ENCODE data around the gene ZBTB4.
"Not testable (repeated sequence)": the region's sequence is repeated elsewhere in the genome, so short reads cannot be mapped to it uniquely, and the experiment has no call there.

Gene ZBTB4

DNA sequence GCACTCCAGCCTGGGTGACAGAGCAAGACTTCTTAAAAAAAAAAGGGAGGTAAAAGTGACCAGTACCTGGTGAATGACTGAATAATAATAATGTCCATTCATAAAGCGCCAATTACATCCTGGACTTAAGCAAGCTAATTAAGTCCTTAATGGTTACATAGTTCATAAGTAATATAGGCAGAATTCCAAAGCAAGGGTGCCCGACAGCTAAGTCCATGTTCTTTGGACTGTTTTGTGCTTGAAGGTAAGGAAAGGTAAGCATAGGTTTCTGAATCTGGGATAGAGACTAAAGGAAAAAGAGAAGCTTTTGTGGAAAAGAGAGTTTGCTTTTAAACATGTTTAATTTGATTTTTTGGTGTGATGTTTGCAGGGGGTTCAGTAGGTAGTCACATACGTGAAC, 14.5 kb upstream of the ZBTB4 start:
- Histone ChIP-seq H3K4me3 (ENCODE audit: low read length) (no peak overlapping the region), H3K4me1 (ENCODE audit: control insufficient read depth, insufficient read depth, low read length) (peaks cover 15% of the 10 kb centered on the region), H3K9ac (ENCODE audit: low read length) (no peak overlapping the region), H3K9me3 (ENCODE audit: control insufficient read depth, low read length) (no peaks in the 10 kb centered on the region), H3K27me3 (replicated peaks; ENCODE audit: control insufficient read depth, insufficient read depth, low read length) (no peaks in the 10 kb centered on the region), H3K36me3 (ENCODE audit: control insufficient read depth, insufficient read depth, low read length, severe bottlenecking) (peaks cover 53% of the 10 kb centered on the region)
- DNase-seq (ENCODE audit: low read depth), result no peak

DNA sequence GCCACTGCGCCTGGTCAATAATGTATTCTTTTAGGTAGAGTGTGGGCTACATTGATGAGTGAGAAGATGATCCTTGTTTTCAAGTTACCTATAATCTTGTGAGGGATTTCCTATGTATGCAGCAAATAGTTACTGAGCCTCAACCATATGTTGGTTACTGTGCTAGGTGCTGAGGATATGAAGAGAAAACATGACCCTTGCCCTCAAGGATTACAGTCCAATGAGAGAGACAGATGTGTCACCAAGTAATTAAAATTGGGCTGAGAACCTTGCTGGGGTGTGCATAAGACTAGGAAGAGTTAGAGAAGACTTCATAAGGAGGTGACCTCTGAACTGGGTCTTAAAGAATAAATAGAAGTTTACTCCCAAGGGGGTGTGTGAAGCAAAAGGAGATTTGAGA, 12.2 kb upstream of the ZBTB4 start:
- Histone ChIP-seq H3K9ac (ENCODE audit: low read length) (no peak overlapping the region), H3K4me3 (ENCODE audit: low read length) (no peak overlapping the region), H3K9me3 (ENCODE audit: control insufficient read depth, low read length) (no peaks in the 10 kb centered on the region), H3K36me3 (ENCODE audit: control insufficient read depth, insufficient read depth, low read length, severe bottlenecking) (peaks cover 30% of the 10 kb centered on the region), H3K27me3 (replicated peaks; ENCODE audit: control insufficient read depth, insufficient read depth, low read length) (no peaks in the 10 kb centered on the region), H3K4me1 (ENCODE audit: control insufficient read depth, insufficient read depth, low read length) (peaks cover 35% of the 10 kb centered on the region)
- DNase-seq (ENCODE audit: low read depth), result no peak

DNA sequence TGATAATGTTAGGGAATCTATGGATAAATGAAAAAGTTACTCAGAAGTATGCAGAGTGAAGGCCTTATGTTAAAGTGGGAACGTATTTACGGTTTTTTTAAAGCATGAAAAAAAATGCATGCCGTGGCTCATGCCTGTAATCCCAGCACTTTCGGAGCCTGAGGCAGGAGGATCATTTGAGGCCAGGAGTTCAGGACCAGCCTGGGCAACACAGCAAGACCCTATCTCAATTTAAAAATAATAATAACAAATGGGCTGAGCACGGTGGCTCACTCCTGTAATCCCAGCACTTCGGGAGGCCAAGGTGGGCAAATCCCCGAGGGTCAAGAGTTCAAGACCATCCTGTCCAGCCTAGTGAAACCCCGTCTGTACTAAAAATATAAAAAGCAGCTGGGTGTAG, 10.7 kb upstream of the ZBTB4 start:
- Histone ChIP-seq H3K36me3 (ENCODE audit: control insufficient read depth, insufficient read depth, low read length, severe bottlenecking) (peaks cover 16% of the 10 kb centered on the region), H3K9ac (ENCODE audit: low read length) (no peak overlapping the region), H3K9me3 (ENCODE audit: control insufficient read depth, low read length) (no peaks in the 10 kb centered on the region), H3K4me3 (ENCODE audit: low read length) (no peak overlapping the region), H3K4me1 (ENCODE audit: control insufficient read depth, insufficient read depth, low read length) (peaks cover 42% of the 10 kb centered on the region), H3K27me3 (replicated peaks; ENCODE audit: control insufficient read depth, insufficient read depth, low read length) (no peaks in the 10 kb centered on the region)
- DNase-seq (ENCODE audit: low read depth), result no peak

DNA sequence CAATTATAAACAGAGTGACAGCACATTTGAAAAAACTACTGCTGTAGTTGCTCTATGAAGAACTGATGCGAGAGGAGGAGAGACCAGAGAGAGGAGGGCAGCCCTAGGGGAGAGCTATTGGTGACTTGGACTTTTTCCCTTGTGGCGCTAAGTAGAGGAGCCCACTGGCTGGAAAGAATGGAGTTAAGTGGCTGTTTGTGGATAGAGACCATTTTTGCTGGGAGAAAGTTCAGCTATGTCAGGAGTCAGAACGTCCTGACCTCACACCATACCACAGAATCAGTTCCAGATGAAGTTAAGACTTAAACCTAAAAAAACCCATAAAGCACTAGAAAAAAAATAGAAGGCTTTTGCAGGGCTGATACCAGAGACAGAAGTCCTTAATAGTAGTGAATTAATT, 6.8 kb upstream of the ZBTB4 start:
- Histone ChIP-seq H3K4me1 (ENCODE audit: control insufficient read depth, insufficient read depth, low read length) (peaks cover 48% of the 10 kb centered on the region), H3K9me3 (ENCODE audit: control insufficient read depth, low read length) (no peaks in the 10 kb centered on the region), H3K27me3 (replicated peaks; ENCODE audit: control insufficient read depth, insufficient read depth, low read length) (no peaks in the 10 kb centered on the region), H3K9ac (ENCODE audit: low read length) (peak overlapping the region; percentile 99), H3K4me3 (ENCODE audit: low read length) (peak overlapping the region; percentile 95), H3K36me3 (ENCODE audit: control insufficient read depth, insufficient read depth, low read length, severe bottlenecking) (peaks cover 5% of the 10 kb centered on the region)
- peak; percentile 67 for DNase-seq (ENCODE audit: low read depth)

DNA sequence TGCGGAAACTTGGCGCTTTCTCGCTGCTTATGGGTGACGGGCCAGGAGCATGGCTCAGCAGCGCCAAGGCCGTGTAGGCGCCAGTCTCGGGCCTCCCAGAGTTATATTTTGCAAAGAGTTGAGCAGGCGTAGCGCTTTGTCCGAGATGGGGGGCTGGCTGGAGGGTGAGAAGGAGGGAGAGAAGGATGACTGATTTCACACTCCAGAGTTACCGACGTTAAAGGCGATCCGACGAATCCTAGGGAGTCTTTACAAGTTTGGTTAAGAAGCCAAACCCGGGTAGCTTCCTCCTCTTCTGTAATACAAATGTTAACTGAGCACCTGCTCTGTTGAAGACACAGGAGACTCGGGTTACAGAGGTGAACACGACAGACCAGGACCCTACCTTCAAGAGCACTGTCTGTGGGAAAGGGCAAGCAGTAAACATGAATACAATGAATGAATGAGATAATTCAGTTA, 5.5 kb upstream of the ZBTB4 start:
- Histone ChIP-seq H3K9me3 (ENCODE audit: control insufficient read depth, low read length) (no peaks in the 10 kb centered on the region), H3K36me3 (ENCODE audit: control insufficient read depth, insufficient read depth, low read length, severe bottlenecking) (peaks cover 4% of the 10 kb centered on the region), H3K9ac (ENCODE audit: low read length) (peak overlapping the region; percentile 99), H3K27me3 (replicated peaks; ENCODE audit: control insufficient read depth, insufficient read depth, low read length) (no peaks in the 10 kb centered on the region), H3K4me1 (ENCODE audit: control insufficient read depth, insufficient read depth, low read length) (peaks cover 49% of the 10 kb centered on the region), H3K4me3 (ENCODE audit: low read length) (peak overlapping the region; percentile 95)
- no peak for DNase-seq (ENCODE audit: low read depth)

DNA sequence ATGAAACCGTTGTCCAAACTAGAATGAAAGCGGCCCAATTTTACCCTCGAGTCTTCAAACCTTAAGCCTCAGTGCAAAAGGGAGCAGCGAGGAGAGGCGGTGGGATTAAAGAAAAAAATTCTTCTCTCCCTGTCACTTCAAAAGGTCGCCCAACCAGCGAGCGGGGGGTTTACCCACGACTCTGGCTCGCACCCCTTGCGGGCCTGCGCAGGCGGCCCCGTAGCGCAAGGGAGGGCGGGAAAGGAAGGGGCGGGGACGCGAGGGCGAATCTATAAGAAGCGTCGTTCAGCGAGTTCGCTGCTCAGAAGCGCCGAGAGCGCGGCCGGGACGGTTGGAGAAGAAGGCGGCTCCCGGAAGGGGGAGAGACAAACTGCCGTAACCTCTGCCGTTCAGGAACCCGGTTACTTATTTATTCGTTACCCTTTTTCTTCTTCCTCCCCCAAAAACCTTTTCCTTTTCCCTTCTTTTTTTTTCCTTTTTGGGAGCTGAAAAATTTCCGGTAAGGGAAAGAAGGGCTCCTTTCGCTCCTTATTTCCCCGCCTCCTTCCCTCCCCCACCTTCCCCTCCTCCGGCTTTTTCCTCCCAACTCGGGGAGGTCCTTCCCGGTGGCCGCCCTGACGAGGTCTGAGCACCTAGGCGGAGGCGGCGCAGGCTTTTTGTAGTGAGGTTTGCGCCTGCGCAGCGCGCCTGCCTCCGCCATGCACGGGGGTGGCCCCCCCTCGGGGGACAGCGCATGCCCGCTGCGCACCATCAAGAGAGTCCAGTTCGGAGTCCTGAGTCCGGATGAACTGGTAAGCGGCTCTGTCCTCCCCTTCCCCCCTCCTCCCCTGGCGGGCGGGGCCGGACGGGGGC, 4.9 kb upstream of the ZBTB4 start, which contains the start of gene POLR2A:
Gene POLR2A, plus strand, starts transcription at position 300 of the 852 bp plus-strand sequence.
- DNase-seq (ENCODE audit: low read depth), result peak; percentile 98
- Histone ChIP-seq H3K36me3 (ENCODE audit: control insufficient read depth, insufficient read depth, low read length, severe bottlenecking) (no peaks in the 10 kb centered on the region), H3K9ac (ENCODE audit: low read length) (peak within 1 kb of the TSS; percentile 99), H3K4me3 (ENCODE audit: low read length) (peak within 1 kb of the TSS; percentile 95), H3K4me1 (ENCODE audit: control insufficient read depth, insufficient read depth, low read length) (peaks cover 46% of the 10 kb centered on the region), H3K9me3 (ENCODE audit: control insufficient read depth, low read length) (no peaks in the 10 kb centered on the region), H3K27me3 (replicated peaks; ENCODE audit: control insufficient read depth, insufficient read depth, low read length) (no peaks in the 10 kb centered on the region)

DNA sequence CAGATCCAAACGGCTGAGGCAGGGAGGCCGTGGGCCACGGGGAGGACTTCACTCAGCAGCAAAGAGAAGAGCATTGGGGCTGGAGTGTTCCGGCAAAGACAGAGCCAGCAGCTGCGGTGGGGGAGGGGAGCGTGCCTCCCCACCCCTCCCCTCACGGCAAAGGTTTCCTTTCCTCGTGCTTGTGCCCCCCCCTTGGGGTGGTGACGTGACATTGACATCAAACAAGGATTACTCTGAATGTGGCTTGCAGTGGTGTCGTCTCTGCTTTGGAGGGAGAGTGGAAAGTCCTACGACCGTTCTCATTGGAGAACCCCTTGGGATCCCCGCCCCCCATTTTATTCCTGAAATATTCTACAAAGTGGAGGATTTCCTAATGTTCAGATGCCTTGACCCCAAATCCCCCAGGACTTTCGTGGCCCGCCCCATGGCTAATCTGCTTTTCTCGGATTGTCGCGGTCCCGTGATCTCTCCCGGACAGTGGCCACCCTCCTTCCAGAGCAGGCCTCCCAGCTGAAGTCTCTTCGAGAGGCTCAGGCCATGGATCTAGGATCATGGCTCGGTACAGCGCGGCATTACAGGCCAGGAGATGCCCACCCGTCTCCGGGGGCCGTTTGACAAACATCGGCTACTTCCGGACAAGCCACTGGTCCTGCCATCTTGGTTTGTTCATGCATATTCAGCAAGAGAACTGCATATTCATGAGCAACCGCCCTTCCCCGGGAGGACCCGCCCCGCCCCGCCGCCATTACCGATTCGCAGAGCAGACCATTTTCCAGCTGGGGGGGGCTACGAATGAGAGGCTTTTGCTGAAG, 4.0 kb upstream of the ZBTB4 start:
- H3K4me1 ChIP-seq (ENCODE audit: control insufficient read depth, insufficient read depth, low read length), result peaks cover 38% of the 10 kb centered on the region

DNA sequence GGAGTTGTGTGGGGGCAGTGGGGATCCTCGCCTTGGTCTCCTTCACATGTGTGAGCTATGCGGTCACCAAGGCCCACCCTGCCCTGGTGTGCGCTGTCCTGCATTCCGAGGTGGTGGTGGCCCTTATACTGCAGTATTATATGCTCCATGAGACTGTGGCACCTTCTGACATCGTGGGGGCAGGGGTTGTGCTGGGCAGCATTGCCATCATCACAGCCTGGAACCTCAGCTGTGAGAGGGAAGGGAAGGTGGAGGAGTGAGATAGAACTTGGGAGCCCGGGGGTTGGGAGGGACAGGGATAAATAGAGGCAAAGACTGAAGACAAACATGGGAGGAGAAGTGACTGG, 3.3 kb upstream of the ZBTB4 start:
- H3K4me3 ChIP-seq (ENCODE audit: low read length), result peak overlapping the region; percentile 95
- H3K9ac ChIP-seq (ENCODE audit: low read length), result peak overlapping the region; percentile 99
- not testable (repeated sequence) for H3K9me3 ChIP-seq (ENCODE audit: control insufficient read depth, low read length); H3K27me3 ChIP-seq (replicated peaks; ENCODE audit: control insufficient read depth, insufficient read depth, low read length); H3K36me3 ChIP-seq (ENCODE audit: control insufficient read depth, insufficient read depth, low read length, severe bottlenecking); DNase-seq (ENCODE audit: low read depth)
- H3K4me1 ChIP-seq (ENCODE audit: control insufficient read depth, insufficient read depth, low read length), result peaks cover 39% of the 10 kb centered on the region

More for the DNA sequence above, 4.0 kb upstream of the ZBTB4 start:
- Histone ChIP-seq H3K27me3 (replicated peaks; ENCODE audit: control insufficient read depth, insufficient read depth, low read length) (no peaks in the 10 kb centered on the region), H3K9me3 (ENCODE audit: control insufficient read depth, low read length) (no peaks in the 10 kb centered on the region), H3K9ac (ENCODE audit: low read length) (peak overlapping the region; percentile 99), H3K36me3 (ENCODE audit: control insufficient read depth, insufficient read depth, low read length, severe bottlenecking) (no peaks in the 10 kb centered on the region), H3K4me3 (ENCODE audit: low read length) (peak overlapping the region; percentile 95)
- DNase-seq (ENCODE audit: low read depth), result peak; percentile 93

DNA sequence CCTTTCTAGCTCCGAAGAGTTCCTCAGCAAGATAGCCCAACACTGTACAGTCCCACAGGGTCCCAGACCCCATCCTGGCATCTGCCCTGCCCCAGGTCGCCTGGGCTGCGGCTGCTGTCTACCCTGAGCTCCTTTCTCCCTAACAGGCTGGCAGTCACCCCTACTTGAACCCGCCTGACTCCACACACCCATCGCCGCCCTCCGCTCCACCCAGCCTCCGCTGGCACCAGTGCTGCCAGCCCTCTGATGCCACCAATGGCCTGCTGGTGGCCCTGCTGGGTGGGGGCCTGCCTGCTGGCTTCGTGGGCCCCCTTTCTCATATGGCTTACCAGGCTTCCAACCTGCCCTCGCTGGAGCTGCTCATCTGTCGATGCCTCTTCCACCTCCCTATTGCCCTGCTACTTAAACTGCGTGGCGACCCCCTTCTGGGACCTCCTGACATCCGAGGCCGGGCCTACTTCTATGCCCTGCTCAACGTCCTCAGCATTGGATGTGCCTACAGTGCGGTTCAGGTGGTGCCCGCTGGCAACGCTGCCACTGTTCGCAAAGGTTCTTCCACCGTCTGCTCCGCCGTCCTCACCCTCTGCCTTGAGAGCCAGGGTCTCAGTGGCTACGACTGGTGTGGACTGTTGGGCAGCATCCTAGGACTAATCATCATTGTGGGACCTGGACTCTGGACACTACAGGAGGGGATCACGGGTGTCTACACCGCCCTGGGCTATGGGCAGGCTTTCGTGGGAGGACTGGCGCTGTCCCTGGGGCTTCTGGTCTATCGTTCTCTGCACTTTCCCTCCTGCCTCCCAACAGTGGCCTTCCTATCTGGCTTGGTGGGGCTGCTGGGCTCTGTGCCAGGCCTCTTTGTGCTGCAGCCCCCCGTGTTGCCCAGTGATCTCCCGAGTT, 2.7 kb upstream of the ZBTB4 start:
- DNase-seq (ENCODE audit: low read depth); H3K4me3 ChIP-seq (ENCODE audit: low read length): not testable (repeated sequence)

DNA sequence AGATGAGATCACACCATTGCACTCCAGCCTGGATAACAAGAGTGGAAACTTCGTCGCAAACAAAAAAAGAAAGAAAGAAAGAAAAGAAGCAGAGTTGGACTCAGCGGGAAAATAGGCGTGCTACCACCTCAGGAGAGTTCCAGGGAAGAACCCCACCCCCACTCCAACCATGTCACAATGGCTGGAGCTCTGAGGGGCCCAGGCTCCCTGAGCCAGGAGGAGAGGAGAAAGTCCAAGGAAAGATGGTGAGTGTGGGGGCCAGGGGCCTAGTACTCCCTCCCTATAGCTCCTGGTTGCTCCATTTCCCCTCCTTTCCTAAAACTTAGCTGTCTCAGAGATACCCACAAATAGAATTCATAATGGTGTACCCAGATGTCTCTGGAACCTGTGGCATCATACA, 1.8 kb upstream of the ZBTB4 start, which contains the start of gene SLC35G6:
Gene SLC35G6, plus strand, starts transcription at position 172 of the 400 bp plus-strand sequence. Its CDS starts 71 bp downstream, at position 243.
- Histone ChIP-seq H3K9ac (ENCODE audit: low read length) (peak within 1 kb of the TSS; percentile 98), H3K4me1 (ENCODE audit: control insufficient read depth, insufficient read depth, low read length) (peaks cover 39% of the 10 kb centered on the region), H3K4me3 (ENCODE audit: low read length) (peak within 1 kb of the TSS; percentile 88)
- not testable (repeated sequence) for H3K9me3 ChIP-seq (ENCODE audit: control insufficient read depth, low read length); DNase-seq (ENCODE audit: low read depth); H3K36me3 ChIP-seq (ENCODE audit: control insufficient read depth, insufficient read depth, low read length, severe bottlenecking); H3K27me3 ChIP-seq (replicated peaks; ENCODE audit: control insufficient read depth, insufficient read depth, low read length)

More for the DNA sequence above, 2.7 kb upstream of the ZBTB4 start:
- H3K9me3 ChIP-seq (ENCODE audit: control insufficient read depth, low read length); H3K27me3 ChIP-seq (replicated peaks; ENCODE audit: control insufficient read depth, insufficient read depth, low read length); H3K36me3 ChIP-seq (ENCODE audit: control insufficient read depth, insufficient read depth, low read length, severe bottlenecking): not testable (repeated sequence)
- Histone ChIP-seq H3K4me1 (ENCODE audit: control insufficient read depth, insufficient read depth, low read length) (peaks cover 39% of the 10 kb centered on the region), H3K9ac (ENCODE audit: low read length) (peak overlapping the region; percentile 99)
